CD14-positive monocyte (primary cell): Measurements from ENCODE around the gene IMMT. TPM values are rescaled to one million over a fixed set of nuclear protein-coding genes. Genes with fewer than 3 reads are reported as not detected.
A peak's percentile ranks its signal among the peaks of the same experiment; 100 is the strongest.

ENCODE experiments used
- DNase-seq, 3 donors: peaks; one replicate each; pipeline ENCODE4 v3.0.0-alpha.2; 2011 to 2022
- H2AFZ ChIP-seq: 2 replicates; pipeline ENCODE4 v1.6.0; 2012; ENCODE audit warnings: mild to moderate bottlenecking, low read depth, low read length, inconsistent platforms; ENCODE audit not compliant: insufficient read depth, poor library complexity, severe bottlenecking
- H3K27ac ChIP-seq, 2 donors: 1 replicate in 1 of 2; 2 replicates in 1 of 2; pipeline ENCODE4 v1.5.1; 2012 to 2013; ENCODE audit warnings: low read length in 2 of 2, control low read depth in 1 of 2, inconsistent platforms in 1 of 2, low read depth in 1 of 2, mild to moderate bottlenecking in 1 of 2
- H3K27me3 ChIP-seq, 2 donors: one replicate each; pipeline versions ENCODE4 v1.6.0 to v1.6.1; 2011 to 2013; ENCODE audit warnings: low read length in 2 of 2; ENCODE audit not compliant: control insufficient read depth in 2 of 2, insufficient read depth in 2 of 2
- H3K36me3 ChIP-seq, 2 donors: replicated peaks in 1 of 2; 1 replicate in 1 of 2; 2 replicates in 1 of 2; pipeline versions ENCODE4 v1.5.1 to v1.6.1; 2012 to 2013; ENCODE audit warnings: low read length in 2 of 2, control low read depth in 1 of 2, inconsistent platforms in 1 of 2, mild to moderate bottlenecking in 1 of 2; ENCODE audit not compliant: insufficient read depth in 2 of 2, control insufficient read depth in 1 of 2
- H3K4me1 ChIP-seq, 2 donors: 1 replicate in 1 of 2; 2 replicates in 1 of 2; pipeline versions ENCODE4 v1.5.1 to v1.6.1; 2012 to 2013; ENCODE audit warnings: low read length in 2 of 2, control low read depth in 1 of 2, inconsistent platforms in 1 of 2, mild to moderate bottlenecking in 1 of 2, moderate library complexity in 1 of 2; ENCODE audit not compliant: insufficient read depth in 2 of 2, control insufficient read depth in 1 of 2
- H3K4me2 ChIP-seq: replicated peaks from 2 replicates; pipeline ENCODE3; 2012; ENCODE audit warnings: low read length, moderate library complexity, mild to moderate bottlenecking; ENCODE audit not compliant: poor library complexity, severe bottlenecking; ENCODE audit errors: extremely low read depth
- H3K4me3 ChIP-seq, 3 experiments: fragments of 200-600 bp in 1 of 3; sonication (generic) in 1 of 3; replicated peaks in 1 of 3; 1 replicate in 2 of 3; 2 replicates in 1 of 3; pipeline ENCODE4 v1.5.1; 2011 to 2013; ENCODE audit warnings: low read length in 3 of 3, mild to moderate bottlenecking in 3 of 3, control low read depth in 2 of 3, low read depth in 2 of 3, inconsistent platforms in 1 of 3, moderate library complexity in 1 of 3
- H3K79me2 ChIP-seq: 2 replicates; pipeline ENCODE4 v1.6.0; 2012; ENCODE audit warnings: mild to moderate bottlenecking, control low read depth, inconsistent platforms, low read length, moderate library complexity; ENCODE audit not compliant: insufficient read depth
- H3K9ac ChIP-seq: 2 replicates; pipeline ENCODE4 v1.6.0; 2017; ENCODE audit warnings: low read length, mild to moderate bottlenecking; ENCODE audit not compliant: insufficient read depth, poor library complexity, severe bottlenecking
- H3K9me3 ChIP-seq, 2 donors: replicated peaks in 1 of 2; 1 replicate in 1 of 2; 2 replicates in 1 of 2; pipeline versions ENCODE4 v1.5.1 to v1.6.1; 2012 to 2013; ENCODE audit warnings: low read length in 2 of 2, control low read depth in 1 of 2; ENCODE audit not compliant: control insufficient read depth in 1 of 2, insufficient read depth in 1 of 2
- H4K20me1 ChIP-seq: 2 replicates; pipeline ENCODE4 v1.6.0; 2012; ENCODE audit warnings: mild to moderate bottlenecking, low read length, control low read depth, moderate library complexity; ENCODE audit not compliant: insufficient read depth
- H3K27ac Mint-ChIP-seq, 7 donors: one replicate each; pipeline ENCODE4 v1.8.0; 2020; ENCODE audit warnings: mild to moderate bottlenecking in 7 of 7, mixed read lengths in 7 of 7, moderate library complexity in 6 of 7, inconsistent platforms in 2 of 7
- H3K27me3 Mint-ChIP-seq, 3 donors: one replicate each; pipeline ENCODE4 v1.8.0; 2021 to 2022; ENCODE audit warnings: low read depth in 3 of 3, mild to moderate bottlenecking in 3 of 3, mixed read lengths in 3 of 3, moderate library complexity in 3 of 3, inconsistent platforms in 1 of 3
- H3K36me3 Mint-ChIP-seq, 2 donors: one replicate each; pipeline ENCODE4 v1.8.0; 2020; ENCODE audit warnings: mixed read lengths in 2 of 2, inconsistent platforms in 1 of 2, mild to moderate bottlenecking in 1 of 2
- H3K4me1 Mint-ChIP-seq: one replicate; pipeline ENCODE4 v1.8.0; 2020; ENCODE audit warnings: mild to moderate bottlenecking, mixed read lengths
- H3K4me3 Mint-ChIP-seq, 2 donors: one replicate each; pipeline ENCODE4 v1.8.0; 2020; ENCODE audit warnings: mild to moderate bottlenecking in 2 of 2, mixed read lengths in 2 of 2, moderate library complexity in 1 of 2
- H3K9me3 Mint-ChIP-seq, 7 donors: one replicate each; pipeline ENCODE4 v1.8.0; 2020 to 2022; ENCODE audit warnings: mixed read lengths in 7 of 7, mild to moderate bottlenecking in 6 of 7, moderate library complexity in 6 of 7, inconsistent platforms in 2 of 7
- CTCF ChIP-seq: fragments of 200-600 bp; IDR thresholded peaks from one replicate; pipeline ENCODE4 v1.8.0; 2022; ENCODE audit warnings: antibody characterized with exemption, mild to moderate bottlenecking
- WGBS: methylation state at CpG from one replicate; pipeline ENCODE4 v1.1.5; 2013; ENCODE audit warnings: missing lambda C conversion rate; ENCODE audit not compliant: insufficient coverage; 5-methylcytosine and 5-hydroxymethylcytosine counted together
- intact Hi-C, 2 donors: fragments of 100-400 bp; cut with micrococcal nuclease; formaldehyde crosslinking; loops; one replicate each; pipeline versions ENCODE4 v1.15.0 to v1.15.1; 2023
- polyA plus RNA-seq, 3 donors: library from polyadenylated mRNA; depleted of rRNA in 1 of 3; unstranded in 2 of 3; stranded (reverse) in 1 of 3; fragments of 300-500 nt in 2 of 3; fragments of >200 nt in 1 of 3; fragmentation: Illumina TruSeq in 2 of 3; gene quantifications; 1 replicate in 2 of 3; 2 replicates in 1 of 3; pipeline ENCODE4 v1.2.3, GENCODE V29; 2012 to 2021

The IMMT gene
- polyA plus RNA-seq, 3 donors: 24.3 to 54.0 (median 41.2) TPM

- peak; percentile 2 to 67 (median 27) for DNase-seq
- Mint-ChIP-seq H3K4me1 (peaks cover 13% of the 10 kb centered on the region), H3K27ac (no peak overlapping the region), H3K4me3 (peak overlapping the region in 1 of 2 donors; percentile 17), H3K36me3 (no peaks in the 10 kb centered on the region), H3K27me3 (peaks cover 7 to 18% (median 12%) of the 10 kb centered on the region in 3 donors), H3K9me3 (peaks cover 0 to 2% (median 0%) of the 10 kb centered on the region in 7 donors)
- Histone ChIP-seq H3K9me3 (no peaks in the 10 kb centered on the region), H3K79me2 (no peaks in the 10 kb centered on the region), H3K4me3 (no peak overlapping the region), H2AFZ (no peak overlapping the region), H3K9ac (no peak overlapping the region), H3K4me2 (no peak overlapping the region), H3K4me1 (no peaks in the 10 kb centered on the region), H3K27me3 (no peaks in the 10 kb centered on the region), H3K36me3 (no peaks in the 10 kb centered on the region), H3K27ac (no peak overlapping the region), H4K20me1 (no peaks in the 10 kb centered on the region)
- TF ChIP-seq CTCF: no peak
- 65% methylated on average over 4 of the region's 5 CpGs for WGBS
- intact Hi-C loops: no loop called here
Measured at GRCh38 chr2:86238354-86238753, 43.1 kb upstream of the IMMT start.

GRCh38 chr2:86237172-86237571 lies 41.9 kb upstream of the IMMT start:
- H3K4me2 ChIP-seq: no peak overlapping the region
- H3K4me3 ChIP-seq: no peak overlapping the region
- no peaks in the 10 kb centered on the region for H3K36me3 ChIP-seq
- no peak for DNase-seq
- H3K36me3 Mint-ChIP-seq: no peaks in the 10 kb centered on the region
- WGBS: no CpG with 5 or more reads among the region's 5 CpGs
- H3K4me3 Mint-ChIP-seq: no peak overlapping the region
- no peak overlapping the region for H3K9ac ChIP-seq
- H3K27ac ChIP-seq: no peak overlapping the region
- intact Hi-C loops: no loop called here
- no peaks in the 10 kb centered on the region for H4K20me1 ChIP-seq
- peaks cover 12% of the 10 kb centered on the region for H3K4me1 Mint-ChIP-seq
- no peaks in the 10 kb centered on the region for H3K4me1 ChIP-seq
- no peaks in the 10 kb centered on the region for H3K27me3 ChIP-seq
- H3K9me3 ChIP-seq: no peaks in the 10 kb centered on the region
- no peaks in the 10 kb centered on the region for H3K79me2 ChIP-seq
- no peak overlapping the region for H3K27ac Mint-ChIP-seq
- no peak for TF ChIP-seq CTCF
- H3K27me3 Mint-ChIP-seq: peaks cover 11 to 12% (median 12%) of the 10 kb centered on the region in 3 donors
- no peak overlapping the region for H2AFZ ChIP-seq
- H3K9me3 Mint-ChIP-seq: peaks cover 0 to 2% (median 0%) of the 10 kb centered on the region in 7 donors
